Vagina (tissue), 2 donors: ENCODE results near the gene NT5DC1.

ENCODE experiments used
- CTCF ChIP-seq, 3 experiments: fragments of 450-650 bp in 2 of 3; fragments of 200-600 bp in 1 of 3; sonication (generic) in 1 of 3; IDR thresholded peaks; one replicate each; pipeline ENCODE4 v1.5.1; 2017 to 2019; ENCODE audit warnings: antibody characterized with exemption in 3 of 3, mild to moderate bottlenecking in 2 of 3, moderate library complexity in 2 of 3
- POLR2A ChIP-seq, 2 donors: fragments of 450-650 bp; IDR thresholded peaks; one replicate each; pipeline ENCODE4 v1.6.1; 2017; ENCODE audit warnings: antibody characterized with exemption in 2 of 2, mild to moderate bottlenecking in 2 of 2, moderate library complexity in 2 of 2

GRCh38 chr6:116094041-116094440 is 6.6 kb upstream of the NT5DC1 start:
- no peak for TF ChIP-seq CTCF (IDR thresholded peaks at IDR 0.05)
- no peak for TF ChIP-seq POLR2A (IDR thresholded peaks at IDR 0.05)
